IMR-90 (cell line): ENCODE data around the gene RPL31. TPM values are rescaled to one million over a fixed set of nuclear protein-coding genes. Genes with fewer than 3 reads are reported as not detected.

Experiments
- ATAC-seq: fragments of 200-7000 bp; cut with Tn5 transposase; 2 replicates; pipeline ENCODE4 v1.9.1; 2020; ENCODE audit warnings: low read depth, mild to moderate bottlenecking, moderate library complexity
- BruUV-seq: library from RNA; stranded (reverse); fragments of 400-500 nt; replicated peaks from 2 replicates; lab custom pipeline; 2021; lab: Mats Ljungman, UMichigan
- CTCF ChIA-PET: fragments of 300-600 bp; formaldehyde crosslinking; extraction: SDS; loops from one replicate; lab custom pipeline; 2021; ENCODE audit warnings: antibody characterized with exemption; lab: Yijun Ruan, JAX
- POLR2A ChIA-PET: fragments of 300-600 bp; sonication (Branson Sonifier 250); formaldehyde crosslinking; loops from one replicate; lab custom pipeline; 2022; ENCODE audit warnings: antibody characterized with exemption; ENCODE audit not compliant: unreplicated experiment; lab: Charles Lee
- DNase-seq: peaks from one replicate; pipeline ENCODE4 v3.0.0; 2013
- H2AFZ ChIP-seq: replicated peaks from 2 replicates; pipeline ENCODE3; 2013; ENCODE audit warnings: low read length, mild to moderate bottlenecking; ENCODE audit not compliant: poor library complexity
- H2AK5ac ChIP-seq: 2 replicates; pipeline ENCODE4 v1.6.1; 2013; ENCODE audit warnings: low read depth, low read length, inconsistent platforms
- H2AK9ac ChIP-seq: replicated peaks from 2 replicates; pipeline ENCODE3; 2013; ENCODE audit warnings: mild to moderate bottlenecking, low read depth, low read length, moderate library complexity; ENCODE audit not compliant: poor library complexity
- H2BK120ac ChIP-seq: 2 replicates; pipeline ENCODE4 v1.6.1; 2013; ENCODE audit warnings: low read depth, low read length, inconsistent platforms
- H2BK15ac ChIP-seq: 3 replicates; pipeline ENCODE4 v1.6.1; 2013; ENCODE audit warnings: low read depth, low read length, inconsistent platforms
- H2BK20ac ChIP-seq: 2 replicates; pipeline ENCODE4 v1.6.1; 2013; ENCODE audit warnings: low read depth, mild to moderate bottlenecking, inconsistent platforms, low read length, moderate library complexity
- H2BK5ac ChIP-seq: 2 replicates; pipeline ENCODE4 v1.6.1; 2013; ENCODE audit warnings: mild to moderate bottlenecking, low read depth, low read length, inconsistent platforms; ENCODE audit not compliant: poor library complexity, severe bottlenecking
- H3K14ac ChIP-seq: replicated peaks from 2 replicates; pipeline ENCODE4 v1.6.1; 2013; ENCODE audit warnings: low read depth, low read length, inconsistent platforms
- H3K18ac ChIP-seq: 2 replicates; pipeline ENCODE4 v1.6.1; 2013; ENCODE audit warnings: low read depth, low read length, control low read depth
- H3K23ac ChIP-seq: 2 replicates; pipeline ENCODE4 v1.6.1; 2013; ENCODE audit warnings: low read depth, low read length, inconsistent platforms
- H3K27ac ChIP-seq: 2 replicates; pipeline ENCODE4 v1.5.1; 2013; ENCODE audit warnings: mild to moderate bottlenecking, control low read depth, low read length; ENCODE audit not compliant: insufficient read depth
- H3K27me3 ChIP-seq: 2 replicates; pipeline ENCODE4 v1.6.1; 2013; ENCODE audit warnings: low read length; ENCODE audit not compliant: control insufficient read depth, insufficient read depth
- H3K36me3 ChIP-seq: 2 replicates; pipeline ENCODE4 v1.6.1; 2013; ENCODE audit warnings: low read length, mixed read lengths; ENCODE audit not compliant: control insufficient read depth, insufficient read depth
- H3K4ac ChIP-seq: 2 replicates; pipeline ENCODE4 v1.6.1; 2013; ENCODE audit warnings: low read depth, low read length, inconsistent platforms
- H3K4me1 ChIP-seq: 2 replicates; pipeline ENCODE4 v1.6.1; 2013; ENCODE audit warnings: low read length, mixed read lengths; ENCODE audit not compliant: control insufficient read depth, insufficient read depth
- H3K4me2 ChIP-seq: 2 replicates; pipeline ENCODE4 v1.6.1; 2013; ENCODE audit warnings: low read depth, mild to moderate bottlenecking, control low read depth, low read length, moderate library complexity
- H3K4me3 ChIP-seq: 2 replicates; pipeline ENCODE4 v1.5.1; 2013; ENCODE audit warnings: low read depth, mild to moderate bottlenecking, control low read depth, low read length, moderate library complexity; ENCODE audit not compliant: insufficient read depth
- H3K56ac ChIP-seq: 2 replicates; pipeline ENCODE4 v1.6.1; 2013; ENCODE audit warnings: low read length, inconsistent platforms; ENCODE audit not compliant: insufficient read depth; ENCODE audit errors: extremely low read depth
- H3K79me1 ChIP-seq, 2 experiments: 2 replicates each; pipeline ENCODE4 v1.6.1; 2013; ENCODE audit warnings: low read length in 2 of 2, inconsistent platforms in 1 of 2, low read depth in 1 of 2
- H3K9ac ChIP-seq: 2 replicates; pipeline ENCODE4 v1.6.1; 2013; ENCODE audit warnings: low read depth, low read length, control low read depth
- H3K9me1 ChIP-seq: 2 replicates; pipeline ENCODE4 v1.6.1; 2013; ENCODE audit warnings: low read length, inconsistent platforms; ENCODE audit not compliant: insufficient read depth
- H3K9me3 ChIP-seq: 2 replicates; pipeline ENCODE4 v1.6.1; 2013; ENCODE audit warnings: low read length; ENCODE audit not compliant: control insufficient read depth, insufficient read depth
- H4K20me1 ChIP-seq: 2 replicates; pipeline ENCODE4 v1.6.1; 2013; ENCODE audit warnings: low read length, inconsistent platforms; ENCODE audit not compliant: insufficient read depth
- H4K5ac ChIP-seq: 2 replicates; pipeline ENCODE4 v1.6.1; 2013; ENCODE audit warnings: mild to moderate bottlenecking, low read depth, low read length, control low read depth
- H4K8ac ChIP-seq, 2 experiments: 2 replicates each; pipeline ENCODE4 v1.6.1; 2013; ENCODE audit warnings: low read depth in 2 of 2, low read length in 2 of 2, control low read depth in 1 of 2, inconsistent platforms in 1 of 2
- H4K91ac ChIP-seq: 2 replicates; pipeline ENCODE4 v1.6.1; 2013; ENCODE audit warnings: low read depth, low read length, inconsistent platforms; ENCODE audit not compliant: insufficient read depth
- BHLHE40 ChIP-seq: fragments of 150-350 bp; IDR thresholded peaks from 2 replicates; pipeline ENCODE4 v1.6.1; 2016; ENCODE audit warnings: mild to moderate bottlenecking, low read depth, low read length
- CEBPB ChIP-seq: IDR thresholded peaks from 2 replicates; pipeline ENCODE4 v1.6.1; 2012; ENCODE audit warnings: low read depth, low read length, improper control_type of control experiment
- CHD1 ChIP-seq: IDR thresholded peaks from 2 replicates; pipeline ENCODE4 v1.6.1; 2012; ENCODE audit warnings: low read depth, low read length, improper control_type of control experiment
- FOS ChIP-seq: fragments of 150-350 bp; IDR thresholded peaks from 2 replicates; pipeline ENCODE4 v1.6.1; 2016; ENCODE audit warnings: low read depth, low read length
- MAZ ChIP-seq: IDR thresholded peaks from 2 replicates; pipeline ENCODE4 v1.6.1; 2012; ENCODE audit warnings: low read depth, mild to moderate bottlenecking, low read length, improper control_type of control experiment, moderate library complexity, borderline replicate concordance
- NFE2L2 ChIP-seq: fragments of 150-350 bp; IDR thresholded peaks from 2 replicates; pipeline ENCODE4 v1.6.1; 2016; ENCODE audit warnings: low read depth, mild to moderate bottlenecking, low read length
- RAD21 ChIP-seq: IDR thresholded peaks from 2 replicates; pipeline ENCODE4 v1.6.1; 2012; ENCODE audit warnings: low read length, improper control_type of control experiment
- RCOR1 ChIP-seq: IDR thresholded peaks from 2 replicates; pipeline ENCODE4 v1.6.1; 2012; ENCODE audit warnings: mild to moderate bottlenecking, low read length, improper control_type of control experiment; ENCODE audit not compliant: insufficient replicate concordance
- RFX5 ChIP-seq: IDR thresholded peaks from 2 replicates; pipeline ENCODE4 v1.8.0; 2012; ENCODE audit warnings: low read depth, mild to moderate bottlenecking, low read length, moderate library complexity
- SMC3 ChIP-seq: fragments of 150-350 bp; IDR thresholded peaks from 2 replicates; pipeline ENCODE4 v1.6.1; 2016; ENCODE audit warnings: low read depth, mild to moderate bottlenecking, antibody characterized with exemption, low read length, moderate library complexity
- USF2 ChIP-seq: fragments of 150-350 bp; IDR thresholded peaks from 2 replicates; pipeline ENCODE4 v1.6.1; 2017; ENCODE audit warnings: mild to moderate bottlenecking, antibody characterized with exemption, low read length, low read depth
- WGBS, 2 experiments: methylation state at CpG; one replicate each; pipeline versions ENCODE4 v1.1.5 to v1.1.7; 2013; ENCODE audit warnings: missing lambda C conversion rate in 2 of 2; ENCODE audit not compliant: insufficient read length in 1 of 2; ENCODE audit errors: extremely low coverage in 2 of 2; 5-methylcytosine and 5-hydroxymethylcytosine counted together
- dilution Hi-C: fragments of 300-500 bp; cut with HindIII; formaldehyde crosslinking; loops from one replicate; pipeline ENCODE4 v1.14.3; 2018; ENCODE audit warnings: low sequenced_read_pairs; ENCODE audit not compliant: unreplicated experiment
- in situ Hi-C: fragments of 300-500 bp; cut with MboI; formaldehyde crosslinking; loops from 3 replicates; pipeline ENCODE4 v1.14.3; 2019; ENCODE audit warnings: low sequenced_read_pairs, inconsistent platforms, mixed read lengths
- intact Hi-C: fragments of 100-400 bp; cut with micrococcal nuclease; formaldehyde crosslinking; loops from 2 replicates; pipeline ENCODE4 v1.10.0; 2022
- polyA plus RNA-seq, 3 experiments: library from polyadenylated mRNA; depleted of rRNA; stranded (reverse); fragments of >200 nt; gene quantifications; 2 replicates each; pipeline ENCODE4 v1.2.3, GENCODE V29; 2012; ENCODE audit warnings: low replicate concordance in 1 of 3
- total RNA-seq: library from RNA; depleted of rRNA; stranded (reverse); fragments of >200 nt; gene quantifications from 2 replicates; pipeline ENCODE4 v1.2.3, GENCODE V29; 2012
- TF ChIP-seq, protein P1 (sequence below): conservative IDR thresholded peaks from 2 replicates; pipeline ENCODE4 v1.5.1; 2012; ENCODE audit warnings: mild to moderate bottlenecking, low read depth, low read length, improper control_type of control experiment
- TF ChIP-seq, protein P2 (sequence below): fragments of 150-350 bp; IDR thresholded peaks from 2 replicates; pipeline ENCODE4 v1.6.1; 2016; ENCODE audit warnings: low read depth, mild to moderate bottlenecking, low read length, moderate library complexity, borderline replicate concordance

Gene RPL31
- total and polyA plus RNA-seq, 2 of the 4 experiments (the other 2 are of a cell fraction) = 358 to 2,908 TPM

DNA sequence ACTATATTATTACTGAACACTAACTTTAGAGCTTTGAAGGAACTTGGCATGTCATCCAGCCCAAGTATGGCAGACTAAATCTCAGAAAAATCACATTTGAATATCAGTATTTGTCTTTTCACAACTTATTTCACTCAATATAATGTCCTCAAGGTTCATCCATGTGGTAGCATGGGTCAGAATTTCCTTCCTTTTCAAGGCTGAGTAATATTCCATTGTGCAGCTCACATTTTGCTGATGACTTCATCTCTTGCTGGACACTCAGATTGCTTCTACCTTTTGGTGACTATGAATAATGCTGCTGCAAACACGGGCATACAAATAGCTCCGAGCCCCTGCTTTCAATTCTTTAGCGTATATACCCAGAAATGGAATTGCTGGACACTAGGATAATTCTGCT lies 46.7 kb downstream of the RPL31 start:
- BruUV-seq = no TSS peak
- Histone ChIP-seq H3K23ac (no peak overlapping the region), H3K27ac (no peak overlapping the region), H2BK20ac (no peak overlapping the region), H3K18ac (no peak overlapping the region), H4K5ac (no peak overlapping the region), H3K9me1 (no peaks in the 10 kb centered on the region; the same call in 1 of the 2 replicates), H3K36me3 (no peaks in the 10 kb centered on the region), H2AK5ac (no peak overlapping the region), H3K4me2 (no peak overlapping the region), H3K56ac (no peak overlapping the region), H3K4me1 (no peaks in the 10 kb centered on the region; the same call in 1 of the 2 replicates), H2BK120ac (no peak overlapping the region), H3K79me1 (0 out of 4 replicates have a peak, but pooled peaks cover 0 to 4% of the 10 kb centered on the region in 2 experiments), H2BK5ac (no peak overlapping the region), H2AFZ (no peak overlapping the region), H4K20me1 (no peaks in the 10 kb centered on the region), H3K9me3 (no peaks in the 10 kb centered on the region), H2AK9ac (no peak overlapping the region), H3K4ac (no peak overlapping the region), H4K8ac (no peak overlapping the region), H4K91ac (no peak overlapping the region), H2BK15ac (no peak overlapping the region), H3K4me3 (no peak overlapping the region), H3K9ac (no peak overlapping the region), H3K14ac (no peak overlapping the region), H3K27me3 (peaks cover 2% of the 10 kb centered on the region; the same call in 1 of the 2 replicates)
- no CpG with 5 or more reads among the region's 3 CpGs for whole genome bisulfite sequencing, 2 experiments
- ChIA-PET POLR2A (no interaction called here), CTCF (interaction anchor here (1.2 kb wide), 1 partner anchor 104 kb away, joined by 3 read pairs; no protein-coding TSS in a partner anchor)
- ATAC-seq (no peak), DNase-seq (no peak)
- TF ChIP-seq, protein P1, sequence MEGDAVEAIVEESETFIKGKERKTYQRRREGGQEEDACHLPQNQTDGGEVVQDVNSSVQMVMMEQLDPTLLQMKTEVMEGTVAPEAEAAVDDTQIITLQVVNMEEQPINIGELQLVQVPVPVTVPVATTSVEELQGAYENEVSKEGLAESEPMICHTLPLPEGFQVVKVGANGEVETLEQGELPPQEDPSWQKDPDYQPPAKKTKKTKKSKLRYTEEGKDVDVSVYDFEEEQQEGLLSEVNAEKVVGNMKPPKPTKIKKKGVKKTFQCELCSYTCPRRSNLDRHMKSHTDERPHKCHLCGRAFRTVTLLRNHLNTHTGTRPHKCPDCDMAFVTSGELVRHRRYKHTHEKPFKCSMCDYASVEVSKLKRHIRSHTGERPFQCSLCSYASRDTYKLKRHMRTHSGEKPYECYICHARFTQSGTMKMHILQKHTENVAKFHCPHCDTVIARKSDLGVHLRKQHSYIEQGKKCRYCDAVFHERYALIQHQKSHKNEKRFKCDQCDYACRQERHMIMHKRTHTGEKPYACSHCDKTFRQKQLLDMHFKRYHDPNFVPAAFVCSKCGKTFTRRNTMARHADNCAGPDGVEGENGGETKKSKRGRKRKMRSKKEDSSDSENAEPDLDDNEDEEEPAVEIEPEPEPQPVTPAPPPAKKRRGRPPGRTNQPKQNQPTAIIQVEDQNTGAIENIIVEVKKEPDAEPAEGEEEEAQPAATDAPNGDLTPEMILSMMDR = no peak
- TF ChIP-seq BHLHE40 (no peak), CHD1 (no peak), RAD21 (no peak), FOS (no peak), NFE2L2 (no peak), RFX5 (no peak), SMC3 (no peak), USF2 (no peak), MAZ (no peak), RCOR1 (no peak), CEBPB (no peak)
- TF ChIP-seq, protein P2, sequence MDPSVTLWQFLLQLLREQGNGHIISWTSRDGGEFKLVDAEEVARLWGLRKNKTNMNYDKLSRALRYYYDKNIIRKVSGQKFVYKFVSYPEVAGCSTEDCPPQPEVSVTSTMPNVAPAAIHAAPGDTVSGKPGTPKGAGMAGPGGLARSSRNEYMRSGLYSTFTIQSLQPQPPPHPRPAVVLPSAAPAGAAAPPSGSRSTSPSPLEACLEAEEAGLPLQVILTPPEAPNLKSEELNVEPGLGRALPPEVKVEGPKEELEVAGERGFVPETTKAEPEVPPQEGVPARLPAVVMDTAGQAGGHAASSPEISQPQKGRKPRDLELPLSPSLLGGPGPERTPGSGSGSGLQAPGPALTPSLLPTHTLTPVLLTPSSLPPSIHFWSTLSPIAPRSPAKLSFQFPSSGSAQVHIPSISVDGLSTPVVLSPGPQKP = no peak
- intact Hi-C loops (no loop called here), in situ Hi-C loops (no loop called here), dilution Hi-C loops (no loop called here)
